Measurements from ENCODE around the gene TNKS2. TPM values are rescaled to one million over a fixed set of nuclear protein-coding genes. Genes with fewer than 3 reads are reported as not detected.

The TNKS2 gene
- total and polyA plus RNA-seq, 2 of the 13 experiments (the other 11 are each of a cell fraction or from before 2014, with no cell fraction given), result 15.2 to 19.4 TPM

GRCh38 chr10:91798649-91799611 lies 704 bp downstream of the TNKS2 start (continued):
- TF ChIP-seq ZNF746 (CRISPR knock-in tag; IDR thresholded peaks at IDR 0.05) (0 out of 2 replicates have a peak, but pooled peaks have one; percentile 10), ZNF784 (CRISPR knock-in tag; IDR thresholded peaks at IDR 0.05; ENCODE audit: borderline replicate concordance) (peak; percentile 19; the same call in 1 of the 2 replicates), HNRNPLL (IDR thresholded peaks at IDR 0.05; ENCODE audit: low read depth, low read length, poor library complexity, severe bottlenecking) (peak; percentile 13), PREB (CRISPR knock-in tag; IDR thresholded peaks at IDR 0.05) (0 out of 2 replicates have a peak, but pooled peaks have one; percentile 86), CREB3 (CRISPR knock-in tag; IDR thresholded peaks at IDR 0.05) (0 out of 2 replicates have a peak, but pooled peaks have one; percentile 19), DNMT1 (CRISPR knock-in tag; IDR thresholded peaks at IDR 0.05) (no peak), ZHX2 (IDR thresholded peaks at IDR 0.05; ENCODE audit: low read depth) (no peak), ZHX2 (CRISPR knock-in tag; IDR thresholded peaks at IDR 0.05; ENCODE audit: borderline replicate concordance) (0 out of 2 replicates have a peak, but pooled peaks have one; percentile 76), ZNF180 (CRISPR knock-in tag; IDR thresholded peaks at IDR 0.05; ENCODE audit: borderline replicate concordance, low read depth) (no peak), ZFP37 (CRISPR knock-in tag; IDR thresholded peaks at IDR 0.05; ENCODE audit: borderline replicate concordance) (no peak), HIC2 (CRISPR knock-in tag; IDR thresholded peaks at IDR 0.05; ENCODE audit: low read depth) (0 out of 2 replicates have a peak, but pooled peaks have one; percentile 9), ZNF431 (CRISPR knock-in tag; IDR thresholded peaks at IDR 0.05; ENCODE audit: borderline replicate concordance, low read depth) (0 out of 2 replicates have a peak, but pooled peaks have one; percentile 8), CERS6 (CRISPR knock-in tag; IDR thresholded peaks at IDR 0.05) (no peak), ZNF256 (CRISPR knock-in tag; conservative IDR thresholded peaks at IDR 0.05) (peak; percentile 66; the same call in 1 of the 2 replicates), SP4 (CRISPR knock-in tag; IDR thresholded peaks at IDR 0.05) (0 out of 2 replicates have a peak, but pooled peaks have one; percentile 18)
